ENCODE data around the gene RNF215.

Gene RNF215

DNA sequence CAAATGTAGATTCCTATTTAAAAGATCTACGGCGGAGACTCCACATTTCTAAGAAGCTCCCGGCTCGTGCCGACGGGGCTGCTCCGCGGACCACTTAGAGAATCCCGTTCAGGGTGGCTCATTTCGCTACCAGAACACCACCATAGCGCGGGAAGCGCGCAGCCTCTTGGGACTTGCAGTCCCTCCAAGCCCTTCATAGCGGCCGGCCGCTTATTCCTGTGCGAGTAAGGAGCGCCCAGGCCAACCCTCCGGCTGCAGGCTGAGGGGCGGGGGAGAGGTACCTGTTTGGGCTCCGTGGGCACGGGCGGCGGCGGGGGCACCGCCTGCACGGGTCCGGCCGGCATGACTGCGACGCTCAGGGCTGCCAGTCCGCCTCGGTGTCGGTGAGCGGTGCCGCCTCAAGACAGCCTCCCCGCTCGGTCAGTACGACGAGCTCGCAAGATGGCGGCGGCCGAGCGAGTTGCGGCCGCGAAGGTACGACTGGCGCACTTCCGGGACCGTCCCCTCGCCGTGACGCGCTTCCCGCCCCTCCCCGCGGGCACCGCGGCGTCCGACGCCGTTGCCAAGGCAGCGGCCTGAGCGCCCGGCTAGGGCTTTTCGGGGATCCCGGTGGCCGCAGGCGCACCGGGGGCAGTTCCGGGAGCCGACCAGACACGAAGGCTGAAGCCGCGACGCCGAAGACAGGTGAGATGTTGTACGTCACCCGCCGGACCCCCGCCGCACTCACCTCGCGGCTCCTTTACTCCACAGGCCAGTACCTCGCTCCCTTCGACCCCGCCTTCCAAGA lies 30.6 kb downstream of the RNF215 start, which contains the start of the genes CCDC157 and SF3A1:
TSS of gene CCDC157 (plus strand) at position 559 of the 787 bp plus-strand sequence. CDS start 8,994 bp downstream, outside the sequence.
TSS of gene SF3A1 (minus strand) at position 446 of the 787 bp plus-strand sequence. CDS start at position 344, 102 bp downstream.
- peak; percentile 97 for DNase-seq (ENCODE audit: low spot score)

DNA sequence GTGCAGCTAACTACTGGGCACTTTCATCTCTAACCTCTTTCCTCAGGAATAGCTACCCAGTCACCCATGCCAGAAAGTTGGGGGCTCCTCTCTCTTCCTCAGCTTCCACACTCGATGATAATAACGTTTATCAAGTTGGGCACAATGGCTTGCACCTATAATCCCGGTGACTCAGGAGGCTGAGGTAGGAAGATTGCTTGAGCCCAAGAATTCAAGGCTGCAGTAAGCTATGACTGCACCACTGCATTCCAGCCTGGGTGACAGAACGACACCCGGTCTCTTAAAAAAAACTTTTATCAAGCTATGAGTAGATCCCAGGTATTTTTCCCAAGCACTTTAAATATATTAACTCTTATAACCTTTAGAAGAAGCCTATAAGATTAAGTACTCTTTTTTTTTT lies 32.6 kb downstream of the RNF215 start:
- no peak for DNase-seq (ENCODE audit: low spot score)
- TF ChIP-seq, protein P1, sequence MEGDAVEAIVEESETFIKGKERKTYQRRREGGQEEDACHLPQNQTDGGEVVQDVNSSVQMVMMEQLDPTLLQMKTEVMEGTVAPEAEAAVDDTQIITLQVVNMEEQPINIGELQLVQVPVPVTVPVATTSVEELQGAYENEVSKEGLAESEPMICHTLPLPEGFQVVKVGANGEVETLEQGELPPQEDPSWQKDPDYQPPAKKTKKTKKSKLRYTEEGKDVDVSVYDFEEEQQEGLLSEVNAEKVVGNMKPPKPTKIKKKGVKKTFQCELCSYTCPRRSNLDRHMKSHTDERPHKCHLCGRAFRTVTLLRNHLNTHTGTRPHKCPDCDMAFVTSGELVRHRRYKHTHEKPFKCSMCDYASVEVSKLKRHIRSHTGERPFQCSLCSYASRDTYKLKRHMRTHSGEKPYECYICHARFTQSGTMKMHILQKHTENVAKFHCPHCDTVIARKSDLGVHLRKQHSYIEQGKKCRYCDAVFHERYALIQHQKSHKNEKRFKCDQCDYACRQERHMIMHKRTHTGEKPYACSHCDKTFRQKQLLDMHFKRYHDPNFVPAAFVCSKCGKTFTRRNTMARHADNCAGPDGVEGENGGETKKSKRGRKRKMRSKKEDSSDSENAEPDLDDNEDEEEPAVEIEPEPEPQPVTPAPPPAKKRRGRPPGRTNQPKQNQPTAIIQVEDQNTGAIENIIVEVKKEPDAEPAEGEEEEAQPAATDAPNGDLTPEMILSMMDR (IDR thresholded peaks at IDR 0.05; ENCODE audit: extremely low read depth, missing control alignments) = no peak

More for the DNA sequence above, 30.6 kb downstream of the RNF215 start, which contains the start of the genes CCDC157 and SF3A1:
- TF ChIP-seq, protein P1 (IDR thresholded peaks at IDR 0.05; ENCODE audit: extremely low read depth, missing control alignments) = no peak

DNA sequence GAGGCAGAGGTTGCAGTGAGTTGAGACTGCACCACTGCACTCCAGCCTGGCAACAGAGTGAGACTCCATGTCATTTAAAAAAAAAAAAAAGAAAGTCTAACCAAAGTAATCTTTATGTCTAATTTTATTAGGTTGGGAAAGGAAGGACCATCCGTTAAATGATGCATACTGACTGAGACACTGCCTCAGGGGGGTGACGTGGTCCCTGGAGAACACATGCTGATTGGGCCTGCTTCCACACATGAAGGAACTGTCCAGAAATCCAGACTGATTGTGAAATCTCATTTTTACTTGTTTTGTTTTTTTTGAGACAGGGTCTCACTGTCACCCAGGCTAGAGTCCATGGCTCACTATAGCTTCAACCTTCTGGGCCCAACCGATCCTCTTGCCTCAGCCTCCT lies 36.0 kb downstream of the RNF215 start:
- TF ChIP-seq, protein P1 (IDR thresholded peaks at IDR 0.05; ENCODE audit: extremely low read depth, missing control alignments) = no peak
- no peak for DNase-seq (ENCODE audit: low spot score)

DNA sequence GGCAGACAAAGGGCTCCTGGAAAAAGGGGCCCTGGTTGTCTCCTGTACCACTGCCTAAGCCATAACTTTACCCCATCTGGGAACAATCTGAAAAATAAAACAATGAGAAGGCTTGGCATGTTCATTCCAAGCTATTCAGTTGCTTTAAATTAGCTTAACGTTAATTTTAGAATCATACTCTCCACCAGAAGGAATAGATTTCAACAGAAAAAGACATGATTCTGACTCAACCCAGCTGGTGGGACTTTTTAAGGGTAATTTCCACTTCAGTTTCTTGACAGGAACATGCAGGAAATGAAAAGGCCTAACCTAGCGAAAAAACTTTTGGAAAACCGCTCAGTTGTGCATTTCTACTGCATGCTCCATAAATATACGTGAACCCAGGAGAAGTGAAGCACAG lies 38.4 kb downstream of the RNF215 start:
- TF ChIP-seq, protein P1 (IDR thresholded peaks at IDR 0.05; ENCODE audit: extremely low read depth, missing control alignments) = no peak
- no peak for DNase-seq (ENCODE audit: low spot score)

DNA sequence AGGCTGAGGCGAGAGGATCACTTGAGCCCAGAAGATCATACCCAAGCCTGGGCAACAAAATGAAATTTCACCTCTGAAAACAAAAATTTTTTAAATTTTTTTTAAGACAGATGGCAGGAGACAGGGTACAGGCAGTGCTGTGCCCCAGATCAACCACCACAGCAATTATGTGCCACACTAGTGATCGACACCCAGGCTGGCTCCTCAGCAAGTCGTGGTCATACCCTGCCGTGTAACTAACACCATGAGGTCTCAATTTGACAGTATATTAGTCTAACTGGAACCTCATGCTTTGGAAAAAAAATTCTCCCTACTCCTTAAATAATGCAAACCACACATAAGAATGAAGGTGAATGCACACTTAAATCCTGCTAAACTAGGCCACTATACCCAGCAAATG lies 38.8 kb downstream of the RNF215 start:
- TF ChIP-seq, protein P1 (IDR thresholded peaks at IDR 0.05; ENCODE audit: extremely low read depth, missing control alignments) = no peak
- DNase-seq (ENCODE audit: low spot score) = no peak

DNA sequence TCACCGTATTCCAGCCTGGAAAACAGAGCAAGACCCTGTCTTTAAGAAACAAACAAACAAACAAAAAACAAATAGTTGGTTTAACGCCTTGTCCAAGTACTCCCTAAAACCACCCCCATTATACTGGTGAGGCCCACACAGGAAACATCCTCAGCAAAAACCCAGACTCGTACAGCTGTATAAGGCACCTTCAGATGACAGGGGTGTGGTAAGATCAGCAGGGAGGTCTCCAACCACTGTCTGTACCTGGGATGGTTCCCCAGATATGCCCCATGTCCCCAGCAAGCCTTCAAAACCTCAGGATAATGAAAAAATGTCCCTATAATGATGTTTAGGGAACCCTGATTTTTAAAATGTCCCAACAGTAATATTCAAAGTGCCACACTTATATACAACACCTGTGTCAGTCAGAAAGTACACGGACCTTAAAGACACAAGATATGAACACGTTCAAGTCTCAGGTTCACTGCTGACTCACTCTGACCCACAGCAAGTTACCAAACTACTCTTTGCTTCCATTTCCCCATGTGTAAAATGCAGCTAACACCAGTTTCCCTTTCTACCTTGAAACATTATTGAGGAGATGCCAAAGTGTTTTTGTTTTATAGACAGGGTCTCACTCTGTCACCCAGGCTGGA lies 39.8 kb downstream of the RNF215 start:
- DNase-seq (ENCODE audit: low spot score) = no peak
- TF ChIP-seq, protein P1 (IDR thresholded peaks at IDR 0.05; ENCODE audit: extremely low read depth, missing control alignments) = no peak
